GM12878 (cell line): ENCODE measurements around the gene PROB1. TPM values are rescaled to one million over a fixed set of nuclear protein-coding genes. Genes with fewer than 3 reads are reported as not detected.

Source experiments
- ATAC-seq: fragments of 200-7000 bp; cut with Tn5 transposase; 3 replicates; pipeline ENCODE4 v1.9.1; 2020; ENCODE audit warnings: mild to moderate bottlenecking, moderate library complexity
- BruUV-seq: library from RNA; stranded (reverse); fragments of 400-500 nt; replicated peaks from 2 replicates; lab custom pipeline; 2021; lab: Mats Ljungman, UMichigan
- CTCF ChIA-PET: fragments of 300-600 bp; sonication (Branson Sonifier 250); formaldehyde crosslinking; extraction: SDS; loops from one replicate; lab custom pipeline; 2021; ENCODE audit warnings: inconsistent platforms; lab: Yijun Ruan, JAX
- POLR2A ChIA-PET: fragments of 350-600 bp; formaldehyde crosslinking; extraction: SDS; loops from one replicate; lab custom pipeline; 2021; ENCODE audit warnings: inconsistent platforms; lab: Charles Lee
- RAD21 ChIA-PET: fragments of 300-600 bp; sonication (Branson Sonifier 250); formaldehyde crosslinking; loops from one replicate; lab custom pipeline; 2023; ENCODE audit warnings: antibody characterized with exemption; ENCODE audit not compliant: unreplicated experiment; lab: Charles Lee
- SMC1A ChIA-PET: fragments of 300-600 bp; sonication (Branson Sonifier 250); formaldehyde crosslinking; loops from one replicate; lab custom pipeline; 2023; ENCODE audit not compliant: unreplicated experiment, uncharacterized antibody; lab: Charles Lee
- DNase-seq: peaks from one replicate; pipeline ENCODE4 v3.0.0-alpha.2; 2011; ENCODE audit warnings: low read depth, low spot score
- FAIRE-seq: peaks from 3 replicates; lab custom pipeline; 2011; peaks lifted over from hg19 to GRCh38; lab: Jason Lieb, UNC
- H2AFZ ChIP-seq: 2 replicates; pipeline ENCODE4 v1.6.0; 2011; ENCODE audit warnings: low read depth, low read length, control low read depth; ENCODE audit not compliant: control insufficient read depth
- H3K27ac ChIP-seq: 2 replicates; pipeline ENCODE4 v1.5.1; 2011; ENCODE audit warnings: control low read depth; ENCODE audit not compliant: control insufficient read depth, insufficient read depth
- H3K27me3 ChIP-seq, 2 experiments: replicated peaks in 1 of 2; 2 replicates each; pipeline versions ENCODE4 v1.6.0 to v1.6.1; 2011; ENCODE audit warnings: low read length in 1 of 2; ENCODE audit not compliant: control insufficient read depth in 2 of 2, insufficient read depth in 2 of 2
- H3K36me3 ChIP-seq, 2 experiments: 2 replicates each; pipeline ENCODE4 v1.5.1; 2011; ENCODE audit warnings: low read length in 1 of 2; ENCODE audit not compliant: control insufficient read depth in 2 of 2, insufficient read depth in 2 of 2
- H3K4me1 ChIP-seq: 2 replicates; pipeline ENCODE4 v1.6.1; 2011; ENCODE audit warnings: mild to moderate bottlenecking, low read length, moderate library complexity, mixed read lengths; ENCODE audit not compliant: control insufficient read depth, insufficient read depth
- H3K4me2 ChIP-seq: 2 replicates; pipeline ENCODE4 v1.6.0; 2011; ENCODE audit warnings: control low read depth; ENCODE audit not compliant: control insufficient read depth, insufficient read depth
- H3K4me3 ChIP-seq: fragments of 200-600 bp; sonication (generic); 2 replicates; pipeline ENCODE4 v1.5.1; 2016
- H3K79me2 ChIP-seq: 2 replicates; pipeline ENCODE4 v1.6.0; 2011; ENCODE audit warnings: low read length; ENCODE audit not compliant: control insufficient read depth, insufficient read depth
- H3K9ac ChIP-seq: 2 replicates; pipeline ENCODE4 v1.8.0; 2011; ENCODE audit warnings: low read length, control low read depth, mixed read lengths; ENCODE audit not compliant: control insufficient read depth, insufficient read depth
- H3K9me3 ChIP-seq: replicated peaks from 3 replicates; pipeline ENCODE4 v1.5.1; 2011; ENCODE audit warnings: mild to moderate bottlenecking, low read length; ENCODE audit not compliant: control insufficient read depth, insufficient read depth
- H4K20me1 ChIP-seq: 2 replicates; pipeline ENCODE4 v1.6.0; 2011; ENCODE audit not compliant: control insufficient read depth, insufficient read depth
- BACH1 ChIP-seq: fragments of 450-650 bp; IDR thresholded peaks from 2 replicates; pipeline ENCODE4 v1.6.1; 2017; ENCODE audit warnings: mild to moderate bottlenecking, borderline replicate concordance
- BHLHE40 ChIP-seq, 2 experiments: fragments of 450-650 bp in 1 of 2; IDR thresholded peaks; 2 replicates each; pipeline ENCODE4 v1.6.1; 2011 to 2017; ENCODE audit warnings: low read depth in 2 of 2, borderline replicate concordance in 1 of 2, improper control_type of control experiment in 1 of 2, low read length in 1 of 2, mild to moderate bottlenecking in 1 of 2
- KAT2A ChIP-seq: conservative IDR thresholded peaks from 2 replicates; pipeline ENCODE4 v1.6.1; 2011; ENCODE audit warnings: low read depth, low read length; ENCODE audit not compliant: control insufficient read depth
- MAX ChIP-seq: IDR thresholded peaks from 2 replicates; pipeline ENCODE4 v1.6.1; 2012; ENCODE audit warnings: low read depth, low read length, improper control_type of control experiment
- MEF2A ChIP-seq: IDR thresholded peaks from 2 replicates; pipeline ENCODE4 v1.6.1; 2011; ENCODE audit warnings: low read depth, mild to moderate bottlenecking, low read length, moderate library complexity; ENCODE audit not compliant: insufficient read depth
- MLLT1 ChIP-seq: fragments of 450-650 bp; IDR thresholded peaks from 2 replicates; pipeline ENCODE4 v1.6.1; 2016; ENCODE audit warnings: mild to moderate bottlenecking
- PAX5 ChIP-seq: IDR thresholded peaks from 2 replicates; pipeline ENCODE4 v1.6.1; 2011; ENCODE audit warnings: low read depth, low read length, borderline replicate concordance
- SPI1 ChIP-seq: IDR thresholded peaks from 2 replicates; pipeline ENCODE4 v1.6.1; 2011; ENCODE audit warnings: low read depth, mild to moderate bottlenecking, low read length, moderate library complexity, borderline replicate concordance; ENCODE audit not compliant: insufficient read depth
- STAT1 ChIP-seq: fragments of 450-650 bp; conservative IDR thresholded peaks from 2 replicates; pipeline ENCODE4 v1.6.1; 2014; ENCODE audit warnings: antibody characterized with exemption, mild to moderate bottlenecking
- TBL1XR1 ChIP-seq: IDR thresholded peaks from 2 replicates; pipeline ENCODE4 v1.6.1; 2012; ENCODE audit warnings: low read depth, low read length, improper control_type of control experiment
- USF1 ChIP-seq: IDR thresholded peaks from 2 replicates; pipeline ENCODE4 v1.6.1; 2011; ENCODE audit warnings: borderline replicate concordance, low read depth, mild to moderate bottlenecking, moderate library complexity, mixed read lengths, low read length; ENCODE audit not compliant: insufficient read depth; ENCODE audit errors: extremely low read length
- WGBS: methylation state at CpG from one replicate; pipeline ENCODE4 v1.1.6; 2016; ENCODE audit warnings: low lambda C conversion rate; ENCODE audit not compliant: insufficient replicate concordance, insufficient coverage; ENCODE audit errors: missing lambda C conversion rate; 5-methylcytosine and 5-hydroxymethylcytosine counted together
- in situ Hi-C: fragments of 300-500 bp; cut with MboI; formaldehyde crosslinking; loops from 9 replicates; pipeline ENCODE4 v1.14.3; 2018; ENCODE audit warnings: mixed read lengths
- intact Hi-C: fragments of 100-400 bp; cut with micrococcal nuclease; formaldehyde crosslinking; loops from one replicate; pipeline ENCODE4 v1.14.2; 2022; ENCODE audit not compliant: unreplicated experiment
- polyA plus RNA-seq, 11 experiments: library from polyadenylated mRNA; depleted of rRNA in 4 of 11; unstranded in 6 of 11; stranded (reverse) in 5 of 11; fragments of >200 nt; fragmentation: Nextera tagmentation in 4 of 11; fragmentation: Illumina TruSeq in 1 of 11; extraction: Ambion mirVana in 4 of 11; extraction: Trizol in 1 of 11; gene quantifications; 1 replicate in 1 of 11; 2 replicates in 10 of 11; pipeline versions ENCODE4 v1.2.1 to v1.2.3, GENCODE V29; 2011 to 2016; ENCODE audit warnings: inconsistent platforms in 2 of 11, missing spikeins in 2 of 11, low read depth in 1 of 11
- total RNA-seq, 4 experiments: library from RNA; depleted of rRNA in 3 of 4; stranded (reverse); fragments of >200 nt in 3 of 4; fragmentation: Illumina TruSeq in 1 of 4; extraction: Trizol in 1 of 4; gene quantifications; 2 replicates each; pipeline versions ENCODE4 v1.2.1 to v1.2.3, GENCODE V29; 2013 to 2021
- TF ChIP-seq, protein P1 (sequence below): fragments of 450-650 bp; IDR thresholded peaks from 2 replicates; pipeline ENCODE4 v1.6.1; 2017; ENCODE audit warnings: low read depth, mild to moderate bottlenecking, moderate library complexity
- TF ChIP-seq, protein P2 (sequence below): fragments of 450-650 bp; IDR thresholded peaks from 2 replicates; pipeline ENCODE4 v1.6.1; 2016; ENCODE audit warnings: mild to moderate bottlenecking

The PROB1 gene
- total and polyA plus RNA-seq, 10 of the 15 experiments (the other 5 are each of a cell fraction or from before 2014, with no cell fraction given), result 0.14 to 8.1 (median 2.9) TPM

- ChIA-PET CTCF (interaction anchor here (0.7 to 3.5 kb wide), 15 partner anchors 8 to 248 kb away, joined by 3 to 26 read pairs (median 4); partner anchors contain the start of genes DNAJC18, MATR3 and MZB1), SMC1A (interaction anchor here (1.0 to 5.0 kb wide), 9 partner anchors 10 to 132 kb away, joined by 3 to 19 read pairs (median 6); partner anchors contain the start of genes MZB1 and PAIP2)
- peak; percentile 21 to 63; a peak in 1 of 4 replicates for TF ChIP-seq BHLHE40 (IDR thresholded peaks at IDR 0.05; ENCODE audit: borderline replicate concordance in 1 of 2, low read depth in 2 of 2, low read length in 1 of 2)
- TF ChIP-seq MLLT1, result peak; percentile 98
- TF ChIP-seq MAX, result peak; percentile 47; the same call in 1 of the 2 replicates
- TF ChIP-seq SPI1, result 0 out of 2 replicates have a peak, but pooled peaks have one; percentile 17
- no peak for TF ChIP-seq USF1
- TF ChIP-seq STAT1, result no peak
- TF ChIP-seq PAX5, result 0 out of 2 replicates have a peak, but pooled peaks have one; percentile 7
- TF ChIP-seq BACH1, result no peak
- TF ChIP-seq KAT2A, result no peak
- TF ChIP-seq TBL1XR1, result peak; percentile 8; the same call in 1 of the 2 replicates
- TF ChIP-seq MEF2A, result no peak
- TF ChIP-seq, protein P1, sequence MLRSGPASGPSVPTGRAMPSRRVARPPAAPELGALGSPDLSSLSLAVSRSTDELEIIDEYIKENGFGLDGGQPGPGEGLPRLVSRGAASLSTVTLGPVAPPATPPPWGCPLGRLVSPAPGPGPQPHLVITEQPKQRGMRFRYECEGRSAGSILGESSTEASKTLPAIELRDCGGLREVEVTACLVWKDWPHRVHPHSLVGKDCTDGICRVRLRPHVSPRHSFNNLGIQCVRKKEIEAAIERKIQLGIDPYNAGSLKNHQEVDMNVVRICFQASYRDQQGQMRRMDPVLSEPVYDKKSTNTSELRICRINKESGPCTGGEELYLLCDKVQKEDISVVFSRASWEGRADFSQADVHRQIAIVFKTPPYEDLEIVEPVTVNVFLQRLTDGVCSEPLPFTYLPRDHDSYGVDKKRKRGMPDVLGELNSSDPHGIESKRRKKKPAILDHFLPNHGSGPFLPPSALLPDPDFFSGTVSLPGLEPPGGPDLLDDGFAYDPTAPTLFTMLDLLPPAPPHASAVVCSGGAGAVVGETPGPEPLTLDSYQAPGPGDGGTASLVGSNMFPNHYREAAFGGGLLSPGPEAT, result peak; percentile 92
- TF ChIP-seq, protein P2, sequence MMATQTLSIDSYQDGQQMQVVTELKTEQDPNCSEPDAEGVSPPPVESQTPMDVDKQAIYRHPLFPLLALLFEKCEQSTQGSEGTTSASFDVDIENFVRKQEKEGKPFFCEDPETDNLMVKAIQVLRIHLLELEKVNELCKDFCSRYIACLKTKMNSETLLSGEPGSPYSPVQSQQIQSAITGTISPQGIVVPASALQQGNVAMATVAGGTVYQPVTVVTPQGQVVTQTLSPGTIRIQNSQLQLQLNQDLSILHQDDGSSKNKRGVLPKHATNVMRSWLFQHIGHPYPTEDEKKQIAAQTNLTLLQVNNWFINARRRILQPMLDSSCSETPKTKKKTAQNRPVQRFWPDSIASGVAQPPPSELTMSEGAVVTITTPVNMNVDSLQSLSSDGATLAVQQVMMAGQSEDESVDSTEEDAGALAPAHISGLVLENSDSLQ, result peak; percentile 87
These were observed 9.0 kb upstream of the PROB1 start, which contains the start of gene SPATA24 for GRCh38 chr5:139403787-139404483. TSS of gene SPATA24 (minus strand) at chr5:139404089. CDS start at chr5:139404060, 29 bp downstream.

More at GRCh38 chr5:139403787-139404483, 9.0 kb upstream of the PROB1 start, which contains the start of gene SPATA24:
- ChIA-PET RAD21 (interaction anchor here (0.7 to 3.1 kb wide), 11 partner anchors 11 to 153 kb away, joined by 3 to 17 read pairs (median 7); partner anchors contain the start of genes DNAJC18, MZB1 and PAIP2), POLR2A (interaction anchor here (0.5 to 7.0 kb wide), 16 partner anchors 10 to 1557 kb away, joined by 3 to 74 read pairs (median 3); partner anchors contain the start of genes DNAJC18, MZB1 and PAIP2)
- H3K4me3 ChIP-seq, result peak within 1 kb of the TSS; percentile 74
- peak within 1 kb of the TSS; percentile 67 for H3K9ac ChIP-seq
- peak; percentile 95 for DNase-seq
- no peaks in the 10 kb centered on the region for H3K27me3 ChIP-seq
- peak within 1 kb of the TSS; percentile 83 for H3K27ac ChIP-seq
- under 1% methylated on average over 41 of the region's 41 CpGs for WGBS
- BruUV-seq, result no TSS peak
- H3K4me1 ChIP-seq, result peaks cover 30% of the 10 kb centered on the region
- no peaks in the 10 kb centered on the region; the same call in 2 of the 3 replicates for H3K9me3 ChIP-seq
- no peaks in the 10 kb centered on the region; a peak in 1 of 4 replicates for H3K36me3 ChIP-seq
- peak within 1 kb of the TSS; percentile 98 for H3K4me2 ChIP-seq
- H4K20me1 ChIP-seq, result no peaks in the 10 kb centered on the region
- in situ Hi-C loops (no loop called here), intact Hi-C loops (loop anchor here (2.0 kb wide), 1 partner anchor 43 kb away; no protein-coding TSS in a partner anchor)
- FAIRE-seq, result peak; percentile 73
- H2AFZ ChIP-seq, result peak within 1 kb of the TSS; percentile 83
- peak; percentile 86 for ATAC-seq
- peaks cover 3% of the 10 kb centered on the region; the same call in 1 of the 2 replicates for H3K79me2 ChIP-seq
